Measurements from ENCODE around the gene CRYL1.

CRYL1 gene

GRCh38 chr13:20566898-20567874 is 41.5 kb upstream of the CRYL1 start, which contains the start of gene IFT88:
Gene IFT88 (plus strand): TSS chr13:20567157. CDS start chr13:20574386, 7,229 bp downstream.
- peak; percentile 85 for DNase-seq (ENCODE audit: low read depth)
- peak within 1 kb of the TSS; percentile 62 for H3K4me3 ChIP-seq (ENCODE audit: control insufficient read depth, low read depth, low read length)
- TF ChIP-seq CTCF (conservative IDR thresholded peaks at IDR 0.05; ENCODE audit: control insufficient read depth, insufficient read depth, low read depth, low read length), result no peak

- no peak for TF ChIP-seq CTCF (conservative IDR thresholded peaks at IDR 0.05; ENCODE audit: control insufficient read depth, insufficient read depth, low read depth, low read length)
- H3K4me3 ChIP-seq (ENCODE audit: control insufficient read depth, low read depth, low read length), result peak overlapping the region; percentile 62
- DNase-seq (ENCODE audit: low read depth), result peak; percentile 87
Measured at GRCh38 chr13:20566468-20566897, 40.8 kb upstream of the CRYL1 start.

- DNase-seq (ENCODE audit: low read depth), result no peak
- no peak for TF ChIP-seq CTCF (conservative IDR thresholded peaks at IDR 0.05; ENCODE audit: control insufficient read depth, insufficient read depth, low read depth, low read length)
Measured at GRCh38 chr13:20565115-20565736, 39.6 kb upstream of the CRYL1 start.

GRCh38 chr13:20561741-20562140 is 36.1 kb upstream of the CRYL1 start:
- no peak for DNase-seq (ENCODE audit: low read depth)
- H3K4me3 ChIP-seq (ENCODE audit: control insufficient read depth, low read depth, low read length), result no peak overlapping the region
- TF ChIP-seq CTCF (conservative IDR thresholded peaks at IDR 0.05; ENCODE audit: control insufficient read depth, insufficient read depth, low read depth, low read length), result no peak

More at GRCh38 chr13:20565115-20565736, 39.6 kb upstream of the CRYL1 start:
- H3K4me3 ChIP-seq (ENCODE audit: control insufficient read depth, low read depth, low read length), result no peak overlapping the region

- TF ChIP-seq CTCF (conservative IDR thresholded peaks at IDR 0.05; ENCODE audit: control insufficient read depth, insufficient read depth, low read depth, low read length), result no peak
- no peak for DNase-seq (ENCODE audit: low read depth)
Measured at GRCh38 chr13:20559659-20560356, 34.2 kb upstream of the CRYL1 start.

GRCh38 chr13:20558982-20559381 is 33.3 kb upstream of the CRYL1 start:
- DNase-seq (ENCODE audit: low read depth), result no peak
- no peak overlapping the region for H3K4me3 ChIP-seq (ENCODE audit: control insufficient read depth, low read depth, low read length)
- TF ChIP-seq CTCF (conservative IDR thresholded peaks at IDR 0.05; ENCODE audit: control insufficient read depth, insufficient read depth, low read depth, low read length), result no peak

More at GRCh38 chr13:20559659-20560356, 34.2 kb upstream of the CRYL1 start:
- no peak overlapping the region for H3K4me3 ChIP-seq (ENCODE audit: control insufficient read depth, low read depth, low read length)

All from fibroblast of mammary gland (primary cell).